K562 (cell line): ENCODE results near the gene GPER1. TPM values are rescaled to one million over a fixed set of nuclear protein-coding genes. Genes with fewer than 3 reads are reported as not detected.

Experiments used
- BACH1 ChIP-seq: fragments of 200-800 bp; sonication (Bioruptor generic); IDR thresholded peaks from 2 replicates; pipeline ENCODE4 v1.6.1; 2016; ENCODE audit warnings: missing genetic modification characterization, missing compliant biosample characterization
- DIDO1 ChIP-seq: fragments of 450-650 bp; IDR thresholded peaks from 2 replicates; pipeline ENCODE4 v1.6.1; 2016; ENCODE audit warnings: low read depth, missing biosample characterization, missing genetic modification characterization
- HSF4 ChIP-seq: fragments of 250-450 bp; sonication (Bioruptor Pico); IDR thresholded peaks from 2 replicates; pipeline ENCODE4 v2.1.2; 2022; ENCODE audit warnings: mild to moderate bottlenecking, moderate library complexity, borderline replicate concordance
- ZBTB7A ChIP-seq: IDR thresholded peaks from 2 replicates; pipeline ENCODE4 v1.6.1; 2011; ENCODE audit warnings: low read depth, mild to moderate bottlenecking, low read length, moderate library complexity, borderline replicate concordance; ENCODE audit not compliant: control insufficient read depth
- ZC3H4 ChIP-seq: sonication (generic); formaldehyde crosslinking; IDR thresholded peaks from 2 replicates; pipeline ENCODE4 v1.9.0; 2021; ENCODE audit warnings: missing genetic modification reagents, borderline replicate concordance
- ZNF444 ChIP-seq: fragments of 250-450 bp; sonication (Bioruptor Pico); IDR thresholded peaks from 2 replicates; pipeline ENCODE4 v1.4.0; 2020; ENCODE audit warnings: mild to moderate bottlenecking, moderate library complexity
- polyA plus RNA-seq, 8 experiments: library from polyadenylated mRNA; depleted of rRNA in 4 of 8; stranded (reverse) in 5 of 8; unstranded in 3 of 8; fragments of >200 nt; fragmentation: Nextera tagmentation in 2 of 8; fragmentation: Illumina TruSeq in 1 of 8; extraction: Ambion mirVana in 2 of 8; extraction: Trizol in 1 of 8; gene quantifications; 2 replicates each; pipeline versions ENCODE4 v1.2.1 to v1.2.3, GENCODE V29; 2011 to 2014; ENCODE audit warnings: inconsistent platforms in 1 of 8, missing spikeins in 1 of 8
- total RNA-seq, 7 experiments: library from RNA; depleted of rRNA in 6 of 7; stranded (reverse); fragments of >200 nt in 6 of 7; fragmentation: Illumina TruSeq in 2 of 7; extraction: Trizol in 2 of 7; gene quantifications; 2 replicates each; pipeline versions ENCODE4 v1.2.1 to v1.2.3, GENCODE V29; 2011 to 2021; ENCODE audit warnings: low replicate concordance in 1 of 7
- TF ChIP-seq, protein P1 (sequence below): fragments of 250-450 bp; sonication (Bioruptor Pico); IDR thresholded peaks from 2 replicates; pipeline ENCODE4 v1.4.0; 2020; ENCODE audit warnings: mild to moderate bottlenecking, moderate library complexity
- TF ChIP-seq, protein P2 (sequence below): sonication (generic); formaldehyde crosslinking; IDR thresholded peaks from 2 replicates; pipeline ENCODE4 v1.8.1; 2023; ENCODE audit warnings: mild to moderate bottlenecking, missing genetic modification reagents

GPER1 gene
- total and polyA plus RNA-seq, 9 of the 15 experiments (the other 6 are each of a cell fraction or from before 2014, with no cell fraction given) = 0.04 to 0.09 (median 0.08) TPM; not detected in 6

DNA sequence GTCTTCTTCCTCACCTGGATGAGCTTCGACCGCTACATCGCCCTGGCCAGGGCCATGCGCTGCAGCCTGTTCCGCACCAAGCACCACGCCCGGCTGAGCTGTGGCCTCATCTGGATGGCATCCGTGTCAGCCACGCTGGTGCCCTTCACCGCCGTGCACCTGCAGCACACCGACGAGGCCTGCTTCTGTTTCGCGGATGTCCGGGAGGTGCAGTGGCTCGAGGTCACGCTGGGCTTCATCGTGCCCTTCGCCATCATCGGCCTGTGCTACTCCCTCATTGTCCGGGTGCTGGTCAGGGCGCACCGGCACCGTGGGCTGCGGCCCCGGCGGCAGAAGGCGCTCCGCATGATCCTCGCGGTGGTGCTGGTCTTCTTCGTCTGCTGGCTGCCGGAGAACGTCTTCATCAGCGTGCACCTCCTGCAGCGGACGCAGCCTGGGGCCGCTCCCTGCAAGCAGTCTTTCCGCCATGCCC, 4.3 kb downstream of the GPER1 start (continued):
- TF ChIP-seq, protein P1, sequence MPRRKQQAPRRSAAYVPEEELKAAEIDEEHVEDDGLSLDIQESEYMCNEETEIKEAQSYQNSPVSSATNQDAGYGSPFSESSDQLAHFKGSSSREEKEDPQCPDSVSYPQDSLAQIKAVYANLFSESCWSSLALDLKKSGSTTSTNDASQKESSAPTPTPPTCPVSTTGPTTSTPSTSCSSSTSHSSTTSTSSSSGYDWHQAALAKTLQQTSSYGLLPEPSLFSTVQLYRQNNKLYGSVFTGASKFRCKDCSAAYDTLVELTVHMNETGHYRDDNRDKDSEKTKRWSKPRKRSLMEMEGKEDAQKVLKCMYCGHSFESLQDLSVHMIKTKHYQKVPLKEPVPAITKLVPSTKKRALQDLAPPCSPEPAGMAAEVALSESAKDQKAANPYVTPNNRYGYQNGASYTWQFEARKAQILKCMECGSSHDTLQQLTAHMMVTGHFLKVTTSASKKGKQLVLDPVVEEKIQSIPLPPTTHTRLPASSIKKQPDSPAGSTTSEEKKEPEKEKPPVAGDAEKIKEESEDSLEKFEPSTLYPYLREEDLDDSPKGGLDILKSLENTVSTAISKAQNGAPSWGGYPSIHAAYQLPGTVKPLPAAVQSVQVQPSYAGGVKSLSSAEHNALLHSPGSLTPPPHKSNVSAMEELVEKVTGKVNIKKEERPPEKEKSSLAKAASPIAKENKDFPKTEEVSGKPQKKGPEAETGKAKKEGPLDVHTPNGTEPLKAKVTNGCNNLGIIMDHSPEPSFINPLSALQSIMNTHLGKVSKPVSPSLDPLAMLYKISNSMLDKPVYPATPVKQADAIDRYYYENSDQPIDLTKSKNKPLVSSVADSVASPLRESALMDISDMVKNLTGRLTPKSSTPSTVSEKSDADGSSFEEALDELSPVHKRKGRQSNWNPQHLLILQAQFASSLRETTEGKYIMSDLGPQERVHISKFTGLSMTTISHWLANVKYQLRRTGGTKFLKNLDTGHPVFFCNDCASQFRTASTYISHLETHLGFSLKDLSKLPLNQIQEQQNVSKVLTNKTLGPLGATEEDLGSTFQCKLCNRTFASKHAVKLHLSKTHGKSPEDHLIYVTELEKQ = no peak
- no peak for TF ChIP-seq ZNF444 (CRISPR knock-in tag)
- no peak for TF ChIP-seq ZC3H4 (CRISPR knock-in tag)
- TF ChIP-seq ZBTB7A = no peak
- no peak for TF ChIP-seq HSF4 (CRISPR knock-in tag)
- TF ChIP-seq, protein P2, sequence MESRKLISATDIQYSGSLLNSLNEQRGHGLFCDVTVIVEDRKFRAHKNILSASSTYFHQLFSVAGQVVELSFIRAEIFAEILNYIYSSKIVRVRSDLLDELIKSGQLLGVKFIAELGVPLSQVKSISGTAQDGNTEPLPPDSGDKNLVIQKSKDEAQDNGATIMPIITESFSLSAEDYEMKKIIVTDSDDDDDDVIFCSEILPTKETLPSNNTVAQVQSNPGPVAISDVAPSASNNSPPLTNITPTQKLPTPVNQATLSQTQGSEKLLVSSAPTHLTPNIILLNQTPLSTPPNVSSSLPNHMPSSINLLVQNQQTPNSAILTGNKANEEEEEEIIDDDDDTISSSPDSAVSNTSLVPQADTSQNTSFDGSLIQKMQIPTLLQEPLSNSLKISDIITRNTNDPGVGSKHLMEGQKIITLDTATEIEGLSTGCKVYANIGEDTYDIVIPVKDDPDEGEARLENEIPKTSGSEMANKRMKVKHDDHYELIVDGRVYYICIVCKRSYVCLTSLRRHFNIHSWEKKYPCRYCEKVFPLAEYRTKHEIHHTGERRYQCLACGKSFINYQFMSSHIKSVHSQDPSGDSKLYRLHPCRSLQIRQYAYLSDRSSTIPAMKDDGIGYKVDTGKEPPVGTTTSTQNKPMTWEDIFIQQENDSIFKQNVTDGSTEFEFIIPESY (CRISPR knock-in tag) = no peak
- no peak for TF ChIP-seq DIDO1 (tag)
- no peak for TF ChIP-seq BACH1 (tag)
